ENCODE results near the gene DNAJB5.
"Not testable (repeated sequence)": the region's sequence is repeated elsewhere in the genome, so short reads cannot be mapped to it uniquely, and the experiment has no call there.

DNAJB5 gene

DNA sequence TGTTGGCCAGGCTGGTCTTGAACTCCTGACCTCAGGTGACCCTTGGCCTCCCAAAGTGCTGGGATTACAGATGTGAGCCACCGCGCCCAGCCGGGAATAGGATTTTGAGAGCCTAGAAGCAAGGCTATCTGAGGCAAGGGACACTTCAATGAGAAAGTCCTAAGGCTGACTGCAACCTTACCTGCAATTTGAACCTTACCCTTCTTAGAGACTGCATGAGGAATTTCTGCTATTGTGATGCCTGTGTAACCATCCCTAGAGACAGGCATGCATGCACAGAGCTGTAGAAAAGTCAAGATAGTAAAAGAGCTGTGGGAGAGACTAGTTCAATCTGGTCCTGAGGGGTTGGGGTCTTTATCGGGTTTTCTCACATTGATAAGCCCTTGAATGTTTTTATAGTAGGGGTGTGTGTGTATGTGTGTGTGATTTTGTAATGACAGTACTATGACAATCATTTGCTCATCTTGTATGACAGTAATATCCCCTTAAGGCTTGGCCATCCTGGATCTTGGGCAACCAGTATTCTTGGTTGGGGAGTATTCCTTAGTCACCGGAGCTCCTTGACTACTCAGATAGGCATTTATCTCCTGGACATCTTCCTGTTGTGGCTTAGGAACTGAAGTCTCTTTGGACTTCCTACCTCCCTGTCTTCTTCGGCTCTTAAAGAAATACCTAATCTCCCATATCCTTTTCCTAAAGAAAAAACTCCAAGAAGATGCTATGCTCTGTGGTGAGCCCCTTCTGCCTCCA is 11.2 kb downstream of the DNAJB5 start:
- no peak for DNase-seq (ENCODE audit: low spot score)

DNA sequence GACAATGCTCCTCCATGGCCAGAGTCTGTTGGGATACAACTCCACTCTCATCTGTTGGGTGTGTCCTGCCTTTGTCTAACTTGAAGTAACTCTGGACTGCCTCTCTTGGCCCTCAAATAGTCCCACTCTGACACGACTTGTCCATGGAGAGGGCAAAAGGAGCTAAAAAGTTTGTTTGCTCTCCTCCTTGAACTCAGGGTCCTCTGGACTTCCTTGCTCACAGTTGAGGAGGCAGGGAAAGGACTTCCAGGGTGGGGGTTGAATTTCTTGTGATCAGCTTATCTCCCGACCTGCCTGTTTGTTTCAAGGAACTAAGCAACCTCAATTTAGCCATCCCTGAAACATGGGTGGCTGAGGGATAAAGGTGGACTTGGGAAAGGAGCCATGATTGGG is 11.7 kb downstream of the DNAJB5 start:
- no peak for DNase-seq (ENCODE audit: low spot score)

DNA sequence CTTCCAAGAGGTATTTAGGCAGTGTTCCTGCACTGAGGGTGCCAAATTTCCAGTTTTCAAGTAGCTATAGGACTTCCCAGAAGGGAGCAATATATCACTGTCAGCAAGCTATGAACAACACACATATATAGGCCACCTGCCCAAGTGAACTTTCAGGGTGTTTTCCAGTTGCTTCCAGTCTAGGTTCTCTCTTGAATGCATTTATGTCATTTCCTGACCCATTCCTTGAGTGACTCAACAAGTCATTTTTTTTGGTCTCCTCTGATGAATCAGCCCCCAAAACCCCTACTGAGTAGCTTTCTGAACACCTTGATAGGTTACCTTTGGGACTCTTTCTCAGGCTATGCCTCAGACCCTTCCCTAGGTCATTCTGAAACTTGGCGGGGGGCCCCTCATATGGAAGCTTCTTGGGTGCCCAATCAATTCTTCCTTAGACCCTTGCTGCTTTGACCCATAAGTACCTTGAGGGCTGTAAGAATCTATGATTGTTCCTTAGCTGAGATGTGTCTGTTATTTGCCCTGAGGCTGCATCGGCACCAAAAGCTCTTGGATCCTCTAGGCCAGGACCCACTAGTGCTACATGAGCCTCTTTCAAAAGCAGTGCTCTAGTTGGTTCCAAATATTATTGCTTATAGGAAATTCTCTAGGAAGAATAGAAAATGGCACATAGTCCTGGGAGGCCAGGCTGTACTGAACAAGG is 12.4 kb downstream of the DNAJB5 start:
- DNase-seq (ENCODE audit: low spot score), result no peak

- no peak for DNase-seq (ENCODE audit: low spot score)
These were observed 13.1 kb downstream of the DNAJB5 start for GRCh38 chr9:35002623-35003022.

DNA sequence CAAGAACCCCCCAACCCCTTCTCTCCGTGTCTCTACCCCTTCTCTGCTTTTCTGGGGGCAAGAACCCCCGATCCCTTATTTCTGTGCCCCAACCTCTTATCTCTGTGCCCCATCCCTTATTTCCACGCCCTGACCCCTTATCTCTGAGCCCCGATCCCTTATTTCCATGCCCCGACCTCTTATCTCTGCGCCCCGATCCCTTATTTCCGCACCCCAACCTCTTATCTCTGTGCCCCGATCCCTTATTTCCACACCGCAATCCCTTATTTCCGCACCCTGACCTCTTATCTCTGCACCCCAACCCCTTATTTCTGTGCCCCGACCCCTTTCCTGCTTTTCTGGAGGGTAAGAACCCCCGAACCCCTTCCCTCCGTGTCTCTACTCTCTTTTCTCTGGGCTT is 14.8 kb downstream of the DNAJB5 start:
- DNase-seq (ENCODE audit: low spot score), result not testable (repeated sequence)

- DNase-seq (ENCODE audit: low spot score), result no peak
These were observed 20.9 kb downstream of the DNAJB5 start for GRCh38 chr9:35010351-35010958.

GRCh38 chr9:35014517-35014916 is 25.0 kb downstream of the DNAJB5 start:
- DNase-seq (ENCODE audit: low spot score), result no peak

DNA sequence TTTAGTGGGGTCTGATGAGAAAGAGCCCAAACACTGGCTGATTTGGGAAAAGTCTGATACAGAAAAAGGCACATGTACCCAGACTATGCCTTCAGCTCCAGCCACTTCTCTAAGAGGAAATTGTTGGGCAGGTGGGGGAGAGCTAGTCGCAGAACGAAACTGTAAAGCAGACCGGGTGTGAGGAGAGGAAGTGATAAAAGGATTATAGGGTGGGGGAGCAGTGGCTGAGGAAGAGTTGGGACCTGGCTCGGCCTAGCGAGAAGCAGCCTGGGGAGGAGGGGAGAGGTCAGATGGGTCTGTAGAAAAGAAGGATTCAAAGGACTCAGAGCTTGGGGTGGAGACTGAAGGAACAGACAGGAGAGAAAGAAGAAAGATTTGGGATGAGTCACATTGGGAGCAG is 33.9 kb downstream of the DNAJB5 start:
- DNase-seq (ENCODE audit: low spot score), result not testable (repeated sequence)

GRCh38 chr9:35026671-35027070 is 37.1 kb downstream of the DNAJB5 start:
- DNase-seq (ENCODE audit: low spot score), result no peak

GRCh38 chr9:35027374-35027773 is 37.8 kb downstream of the DNAJB5 start:
- DNase-seq (ENCODE audit: low spot score), result no peak

DNA sequence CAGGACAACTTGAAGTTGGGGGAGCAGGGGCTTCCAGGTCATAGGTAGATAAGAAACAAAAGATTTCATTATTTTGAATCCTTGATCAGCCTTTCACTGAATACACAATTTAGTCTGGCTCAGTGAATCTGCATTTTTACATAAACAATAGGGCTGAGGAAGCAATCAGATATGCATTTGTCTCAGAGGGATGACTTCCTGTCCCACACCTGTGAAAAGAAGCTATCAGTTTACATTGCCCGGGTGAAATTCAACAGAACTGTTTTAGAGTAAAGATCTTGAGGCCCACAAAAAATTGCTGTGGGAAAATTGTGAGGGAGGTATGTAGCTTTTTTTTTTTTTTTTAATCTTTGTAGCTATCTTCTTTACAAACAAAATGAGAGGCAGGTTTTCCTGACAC is 38.3 kb downstream of the DNAJB5 start:
- DNase-seq (ENCODE audit: low spot score), result no peak

GRCh38 chr9:35028341-35028740 is 38.8 kb downstream of the DNAJB5 start:
- no peak for DNase-seq (ENCODE audit: low spot score)

GRCh38 chr9:35029241-35029640 is 39.7 kb downstream of the DNAJB5 start:
- no peak for DNase-seq (ENCODE audit: low spot score)

GRCh38 chr9:35029852-35030251 is 40.3 kb downstream of the DNAJB5 start:
- no peak for DNase-seq (ENCODE audit: low spot score)

DNA sequence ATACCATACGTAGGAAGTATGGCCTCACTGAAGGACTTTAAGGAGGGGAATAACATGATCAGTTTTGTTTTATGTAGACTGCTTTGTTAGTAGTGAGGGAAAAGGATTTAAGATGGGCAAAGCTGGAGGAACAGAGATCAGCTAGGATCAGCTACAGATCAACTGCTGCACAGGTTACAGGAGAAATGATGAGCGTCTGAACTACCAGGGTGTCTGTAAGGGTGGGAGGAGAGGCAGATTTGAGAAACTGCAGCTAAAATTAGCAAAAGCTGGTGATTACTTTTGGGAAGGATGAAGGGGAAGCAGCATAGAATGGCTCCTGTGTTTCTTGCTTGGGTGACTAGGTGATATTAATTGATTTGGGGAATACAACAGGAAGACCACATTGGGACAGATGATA is 43.6 kb downstream of the DNAJB5 start:
- DNase-seq (ENCODE audit: low spot score), result no peak

GRCh38 chr9:35035851-35036701 is 46.5 kb downstream of the DNAJB5 start:
- no peak for DNase-seq (ENCODE audit: low spot score)

DNA sequence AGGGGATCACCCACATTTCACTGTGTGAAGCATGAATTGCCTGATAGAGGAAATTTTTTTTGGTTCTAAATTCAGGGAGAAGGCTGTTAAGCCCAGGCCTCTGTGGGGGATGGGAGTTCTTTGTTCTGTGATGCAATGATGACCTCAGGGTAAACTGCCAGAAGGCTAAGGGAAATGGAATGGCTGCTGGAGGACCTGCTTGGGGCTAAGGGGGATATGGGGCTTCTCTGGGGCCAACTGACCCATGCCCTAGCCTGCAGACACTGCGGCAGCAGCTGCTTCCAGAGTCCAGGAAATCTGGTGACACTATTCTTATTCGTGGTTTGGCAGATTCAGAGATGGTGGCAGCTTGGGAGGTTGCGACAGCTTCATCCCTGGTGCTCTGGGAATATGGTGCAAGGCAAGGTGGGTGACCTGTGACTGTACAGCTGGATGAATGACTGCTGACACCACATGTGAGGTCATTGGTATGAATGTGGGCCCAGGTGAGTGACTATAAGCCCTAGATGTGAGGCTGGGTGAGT is 52.6 kb downstream of the DNAJB5 start:
- no peak for DNase-seq (ENCODE audit: low spot score)

DNA sequence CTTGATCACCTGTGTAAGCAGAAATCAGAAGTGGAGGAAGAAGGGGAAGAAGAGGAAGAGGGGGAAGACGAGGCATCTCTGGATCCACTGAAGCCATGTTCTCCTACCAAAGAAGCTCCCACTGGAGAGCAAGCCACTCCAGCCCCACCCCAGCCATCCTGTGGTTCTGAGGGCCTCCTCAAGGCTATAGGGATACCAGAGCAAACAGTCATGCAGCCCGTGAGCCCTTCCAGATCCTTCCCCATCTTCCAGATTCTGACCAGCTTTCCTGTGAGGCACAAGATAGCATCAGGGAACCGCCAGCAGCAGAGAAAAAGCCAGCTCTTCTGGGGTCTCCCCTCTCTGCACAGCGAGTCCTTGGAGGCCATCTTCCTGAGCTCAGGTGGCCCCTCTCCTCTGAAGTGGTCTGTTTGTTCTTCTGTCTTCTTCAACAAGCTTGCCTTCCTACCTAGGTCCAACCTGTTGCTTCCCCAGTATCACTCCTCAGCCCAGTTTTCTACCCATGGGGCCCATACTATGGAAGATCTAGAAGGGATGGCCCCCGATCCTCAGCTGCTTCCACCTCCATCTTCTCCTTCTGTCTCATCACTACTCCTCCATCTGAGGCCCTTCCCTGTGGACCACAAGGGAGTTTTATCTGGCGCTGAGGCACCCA is 53.5 kb downstream of the DNAJB5 start:
- DNase-seq (ENCODE audit: low spot score), result no peak

DNA sequence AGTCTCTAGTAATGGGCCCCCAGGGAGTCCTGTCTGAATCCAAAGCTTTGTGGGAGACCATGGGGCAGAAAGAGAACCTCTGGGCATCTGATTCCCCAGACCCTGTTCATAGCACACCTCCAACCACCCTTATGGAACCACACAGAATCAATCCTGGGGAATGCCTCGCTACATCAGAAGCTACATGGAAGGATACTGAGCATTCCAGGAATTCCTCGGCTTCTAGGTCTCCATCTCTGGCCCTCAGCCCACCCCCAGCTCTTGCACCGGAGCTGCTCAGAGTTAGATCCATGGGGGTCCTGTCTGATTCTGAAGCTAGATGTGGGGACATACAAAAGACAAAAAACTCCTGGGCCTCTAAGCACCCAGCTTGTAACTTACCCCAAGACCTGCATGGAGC is 54.5 kb downstream of the DNAJB5 start:
- DNase-seq (ENCODE audit: low spot score), result no peak
